WERI-Rb-1 (cell line): ENCODE measurements around the gene HSD11B2.
A peak's percentile ranks its signal among the peaks of the same experiment; 100 is the strongest.

ENCODE experiments used
- DNase-seq: peaks from one replicate; pipeline ENCODE4 v3.0.0-alpha.2; 2020
- H3K27ac ChIP-seq: fragments of 250-450 bp; sonication (Bioruptor Pico); 2 replicates; pipeline ENCODE4 v1.5.1; 2020; ENCODE audit warnings: mild to moderate bottlenecking, moderate library complexity
- H3K27me3 ChIP-seq: fragments of 250-450 bp; sonication (Bioruptor Pico); 2 replicates; pipeline ENCODE4 v1.5.1; 2021; ENCODE audit warnings: mild to moderate bottlenecking, low read depth, moderate library complexity; ENCODE audit not compliant: insufficient read depth, severe bottlenecking
- H3K36me3 ChIP-seq: fragments of 250-450 bp; sonication (Bioruptor Pico); 2 replicates; pipeline ENCODE4 v1.5.1; 2020; ENCODE audit warnings: mild to moderate bottlenecking, moderate library complexity
- H3K4me3 ChIP-seq: 2 replicates; pipeline ENCODE4 v1.5.1; 2011; ENCODE audit warnings: low read depth, mild to moderate bottlenecking, control low read depth, low read length
- H3K9me3 ChIP-seq: fragments of 250-450 bp; sonication (Bioruptor Pico); 2 replicates; pipeline ENCODE4 v1.5.1; 2021; ENCODE audit warnings: mild to moderate bottlenecking, moderate library complexity; ENCODE audit not compliant: severe bottlenecking
- CTCF ChIP-seq: IDR thresholded peaks from 2 replicates; pipeline ENCODE4 v1.5.1; 2011; ENCODE audit warnings: low read depth, mild to moderate bottlenecking, control low read depth, inconsistent platforms, low read length

Gene HSD11B2

DNA sequence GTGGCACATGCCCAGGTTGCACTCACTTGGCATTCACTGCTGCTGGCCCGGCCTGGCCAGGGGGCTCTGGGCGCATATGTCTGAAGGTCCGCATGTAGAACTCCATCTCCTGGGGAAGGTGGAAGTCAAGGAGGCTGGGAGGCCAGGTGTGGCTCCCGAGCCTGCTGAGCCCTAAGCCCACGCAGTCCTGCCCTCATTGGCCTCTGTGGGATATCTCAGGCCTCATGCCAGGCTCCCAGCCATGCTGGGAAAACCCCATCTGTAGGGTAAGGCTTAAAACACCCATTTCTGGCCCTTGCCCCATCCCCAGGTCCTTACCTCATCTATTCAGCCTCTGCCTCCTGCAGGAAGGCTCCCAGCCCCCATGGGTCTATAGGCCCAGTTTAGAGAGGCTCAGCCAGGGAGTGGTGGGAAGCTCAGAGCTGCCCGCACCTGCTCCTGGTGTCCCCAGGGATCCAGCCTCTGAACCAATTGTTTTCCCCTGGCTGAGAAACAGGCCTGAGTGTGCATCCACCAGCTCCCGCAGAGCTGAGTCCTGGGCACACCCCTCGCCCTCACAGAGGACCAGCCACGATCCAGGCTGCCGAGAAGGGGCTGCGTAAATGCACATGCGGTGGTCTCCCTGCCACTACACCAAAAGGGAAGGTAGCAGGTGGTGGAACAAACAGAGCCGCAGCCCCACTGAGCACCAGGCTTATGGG, 35.3 kb upstream of the HSD11B2 start:
- Histone ChIP-seq H3K36me3 (no peaks in the 10 kb centered on the region), H3K27ac (peak overlapping the region; percentile 90), H3K9me3 (no peaks in the 10 kb centered on the region), H3K27me3 (no peaks in the 10 kb centered on the region), H3K4me3 (peak overlapping the region; percentile 13)
- peak; percentile 58 for DNase-seq
- no peak for TF ChIP-seq CTCF

GRCh38 chr16:67396159-67397035, 34.5 kb upstream of the HSD11B2 start:
- peak overlapping the region; percentile 13 for H3K4me3 ChIP-seq
- peak; percentile 96 for DNase-seq
- no peak for TF ChIP-seq CTCF
- H3K36me3 ChIP-seq, result no peaks in the 10 kb centered on the region
- no peaks in the 10 kb centered on the region for H3K9me3 ChIP-seq
- no peaks in the 10 kb centered on the region for H3K27me3 ChIP-seq
- peak overlapping the region; percentile 90 for H3K27ac ChIP-seq

DNA sequence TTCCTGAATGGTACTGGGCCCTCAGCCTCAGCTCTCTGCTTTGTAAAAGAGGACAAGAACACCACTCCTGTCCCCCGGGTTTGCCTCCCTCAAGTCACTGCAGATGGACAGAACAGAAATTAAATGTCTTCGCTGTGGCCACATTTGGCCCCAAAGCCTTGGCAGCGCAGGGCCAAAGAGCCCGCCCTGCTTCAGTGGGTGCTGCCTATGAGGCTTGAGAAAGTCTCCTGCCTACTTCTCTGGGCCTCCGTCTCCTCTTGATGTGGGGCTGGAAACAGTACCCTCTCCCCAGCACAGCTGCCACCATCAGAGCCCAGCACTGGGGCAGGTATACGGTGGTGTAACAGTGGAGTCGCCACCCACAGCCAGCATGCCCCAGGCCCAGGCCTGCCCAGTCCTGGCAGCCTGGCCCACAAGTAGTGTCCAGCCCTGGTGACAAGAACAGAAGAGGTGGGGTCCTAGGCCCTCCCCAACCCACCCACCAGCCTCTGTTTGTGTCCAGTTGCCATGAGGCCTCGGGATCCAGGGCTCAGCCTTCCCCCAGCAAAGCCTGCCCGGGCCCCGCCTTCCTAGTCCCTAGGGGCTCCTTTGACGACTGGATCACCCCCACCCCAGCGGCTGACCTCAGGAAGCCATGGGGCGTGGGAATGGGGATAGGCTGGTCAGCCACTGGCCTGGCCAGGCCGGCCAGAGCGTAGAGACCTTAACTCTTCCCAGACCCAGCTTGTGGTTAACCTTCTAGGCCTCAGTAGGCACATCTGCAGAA, 33.7 kb upstream of the HSD11B2 start:
- no peak for TF ChIP-seq CTCF
- H3K4me3 ChIP-seq, result no peak overlapping the region
- peak overlapping the region; percentile 90 for H3K27ac ChIP-seq
- DNase-seq, result no peak
- H3K27me3 ChIP-seq, result no peaks in the 10 kb centered on the region
- H3K36me3 ChIP-seq, result no peaks in the 10 kb centered on the region
- no peaks in the 10 kb centered on the region for H3K9me3 ChIP-seq

DNA sequence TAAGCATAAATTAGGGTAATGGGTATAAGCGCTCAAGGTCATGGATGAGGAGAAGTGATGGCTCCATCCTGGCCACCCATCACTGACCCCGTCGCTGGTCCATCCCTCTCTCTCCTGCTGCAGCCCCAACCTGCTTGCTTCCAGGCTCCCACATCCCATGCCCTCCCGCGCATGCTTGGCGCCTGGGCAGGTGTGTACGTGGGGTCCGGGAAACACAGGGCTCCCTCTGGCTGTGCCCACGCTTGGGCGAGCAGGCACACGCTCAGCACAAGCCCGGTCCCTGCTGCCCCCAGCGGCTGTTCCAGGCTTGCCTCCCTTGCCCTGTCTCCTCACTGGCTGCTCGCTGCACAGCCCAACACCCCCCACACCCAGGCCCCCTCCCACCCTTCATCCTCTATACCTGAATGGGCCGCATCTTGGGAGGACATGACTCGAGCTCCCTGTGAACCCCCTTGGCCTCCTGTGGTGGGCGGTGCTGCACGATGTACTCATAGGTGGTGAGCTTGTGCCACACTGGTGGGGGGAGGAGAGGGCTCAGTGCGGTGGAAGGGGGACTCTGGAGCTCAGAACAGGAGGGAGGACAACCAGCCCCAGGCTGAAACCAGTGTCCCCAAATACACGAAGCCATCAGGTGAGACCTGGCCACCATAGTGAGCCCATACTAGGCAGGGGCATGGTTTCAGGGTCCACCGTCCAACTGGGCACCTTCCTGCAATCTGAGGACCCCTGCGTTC, 32.9 kb upstream of the HSD11B2 start:
- Histone ChIP-seq H3K9me3 (no peaks in the 10 kb centered on the region), H3K27me3 (no peaks in the 10 kb centered on the region), H3K36me3 (no peaks in the 10 kb centered on the region), H3K27ac (no peak overlapping the region), H3K4me3 (no peak overlapping the region)
- no peak for DNase-seq
- TF ChIP-seq CTCF, result no peak

- Histone ChIP-seq H3K27ac (no peak overlapping the region), H3K4me3 (no peak overlapping the region), H3K9me3 (no peaks in the 10 kb centered on the region), H3K36me3 (no peaks in the 10 kb centered on the region), H3K27me3 (no peaks in the 10 kb centered on the region)
- no peak for DNase-seq
- no peak for TF ChIP-seq CTCF
Observed at GRCh38 chr16:67398546-67399217, 32.2 kb upstream of the HSD11B2 start.
